A549 treated with dexamethasone at 1 μM for 4 hours (cell line): Measurements from ENCODE around the gene TXNRD2. TPM values are rescaled to one million over a fixed set of nuclear protein-coding genes. Genes with fewer than 3 reads are reported as not detected.

Experiments used
- total RNA-seq: library from RNA; stranded (reverse); fragments of 200-300 nt; extraction: Qiagen RNA extraction; gene quantifications from 5 replicates; pipeline ENCODE4 v1.2.3, GENCODE V29; 2022

TXNRD2 gene
- 30.3 to 38.5 TPM (median 32.5 TPM) in 5 replicates for total RNA-seq

GRCh38 chr22:19941365-19942082 is at the start of gene TXNRD2, which contains the start of gene COMT:
TXNRD2 (minus strand) TSS chr22:19941818; CDS start chr22:19941803, 15 bp downstream.
COMT (plus strand) TSS chr22:19941772; CDS start chr22:19962527, 20,755 bp downstream.

GRCh38 chr22:19854778-19855503 is 86.7 kb downstream of the TXNRD2 start, which contains the start of the genes GNB1L and RTL10:
GNB1L (minus strand) TSS chr22:19854874; CDS start chr22:19821355, 33,519 bp downstream.
RTL10 (minus strand) TSS chr22:19854874; CDS start chr22:19852261, 2,613 bp downstream.

Other genes starting within 250 kb of the TXNRD2 start
- 9.3 to 11.0 TPM (median 9.9 TPM) in 5 replicates for gene SEPTIN5, start 227.3 kb downstream of the TXNRD2 start, total RNA-seq
- 0.79 to 2.1 TPM (median 1.8 TPM) in 5 replicates for gene GP1BB, start 218.3 kb downstream of the TXNRD2 start, total RNA-seq
- gene TBX1, start 181.0 kb downstream of the TXNRD2 start, total RNA-seq = 2.0 to 5.2 TPM (median 4.1 TPM) in 5 replicates
- 13.4 to 19.9 TPM (median 16.2 TPM) in 5 replicates for gene GNB1L, start 86.9 kb downstream of the TXNRD2 start, total RNA-seq
- gene RTL10, start 86.9 kb downstream of the TXNRD2 start, total RNA-seq = 6.2 to 9.7 TPM (median 8.7 TPM) in 5 replicates
- 117 to 142 TPM (median 130 TPM) in 5 replicates for gene COMT, start within 50 bp of the TXNRD2 start, total RNA-seq
- gene ARVCF, start 75.0 kb upstream of the TXNRD2 start, total RNA-seq = 1.6 to 2.6 TPM (median 2.5 TPM) in 5 replicates
- gene TANGO2, start 79.3 kb upstream of the TXNRD2 start, total RNA-seq = 10.7 to 14.9 TPM (median 14.2 TPM) in 5 replicates
- 15.6 to 21.8 TPM (median 20.6 TPM) in 5 replicates for gene DGCR8, start 138.4 kb upstream of the TXNRD2 start, total RNA-seq
- 265 to 291 TPM (median 269 TPM) in 5 replicates for gene RANBP1, start 174.3 kb upstream of the TXNRD2 start, total RNA-seq
- gene TRMT2A, start 175.4 kb upstream of the TXNRD2 start, total RNA-seq = 16.7 to 25.1 TPM (median 23.2 TPM) in 5 replicates
- gene ZDHHC8, start 190.0 kb upstream of the TXNRD2 start, total RNA-seq = 20.0 to 41.2 TPM (median 35.8 TPM) in 5 replicates
- gene CCDC188, start 209.2 kb upstream of the TXNRD2 start, total RNA-seq = not detected in 5 replicates